Upper lobe of right lung (tissue), 1 donor: ENCODE results near the gene TNPO1. TPM values are rescaled to one million over a fixed set of nuclear protein-coding genes. Genes with fewer than 3 reads are reported as not detected.

Source experiments
- ATAC-seq: fragments of 200-7000 bp; cut with Tn5 transposase; one replicate; pipeline ENCODE4 v1.9.1; 2020; ENCODE audit warnings: mild to moderate bottlenecking, moderate library complexity
- DNase-seq: peaks from one replicate; pipeline ENCODE4 v3.0.0-alpha.2; 2020
- H3K27ac ChIP-seq: fragments of 200-600 bp; one replicate; pipeline ENCODE4 v1.8.0; 2022
- H3K27me3 ChIP-seq: fragments of 200-600 bp; one replicate; pipeline ENCODE4 v1.8.0; 2022; ENCODE audit warnings: mild to moderate bottlenecking
- H3K36me3 ChIP-seq: fragments of 200-600 bp; one replicate; pipeline ENCODE4 v1.8.0; 2022
- H3K4me1 ChIP-seq: fragments of 200-600 bp; one replicate; pipeline ENCODE4 v1.8.0; 2022
- H3K4me3 ChIP-seq: fragments of 200-600 bp; one replicate; pipeline ENCODE4 v1.8.0; 2022; ENCODE audit warnings: mild to moderate bottlenecking
- H3K9me3 ChIP-seq: fragments of 200-600 bp; one replicate; pipeline ENCODE4 v1.8.0; 2022
- intact Hi-C: fragments of 100-400 bp; cut with DNase I; formaldehyde crosslinking; loops from one replicate; pipeline ENCODE4 v1.11.0; 2022
- total RNA-seq: library from RNA; stranded (reverse); fragmentation: NEBNext Ultra II Directional; extraction: Animal tissue kit (Norgen Biotek cat#: 25700); gene quantifications from one replicate; pipeline ENCODE4 v1.2.1, GENCODE V29; 2021
- TF ChIP-seq, protein P1 (sequence below): fragments of 200-600 bp; IDR thresholded peaks from one replicate; pipeline ENCODE4 v1.8.0; 2022; ENCODE audit warnings: antibody characterized with exemption
- donor health status: DM: no; HTN: yes; CAD: no; lungs with severe emphysema.

The TNPO1 gene
- total RNA-seq, 1 donor from 2014 or later, result 106 TPM

DNA sequence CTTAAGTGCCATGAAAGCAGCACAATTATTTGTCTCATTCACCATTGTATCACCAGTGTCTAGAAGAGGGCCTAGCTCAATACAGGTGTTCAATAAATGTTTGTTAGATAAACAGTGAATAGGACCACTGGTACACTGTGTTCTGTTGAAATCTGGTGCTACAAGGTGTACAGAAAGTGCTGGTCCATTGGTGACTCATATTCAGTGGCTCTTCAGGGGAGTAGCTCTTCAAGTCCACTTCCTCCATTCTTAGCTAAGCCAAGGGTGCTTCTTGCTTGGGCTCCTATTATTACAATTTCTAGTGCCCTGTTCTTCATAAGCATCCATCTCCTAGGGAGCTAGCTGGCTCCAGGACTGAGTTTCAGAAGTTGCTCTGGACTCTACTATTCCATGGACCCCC lies 133.0 kb downstream of the TNPO1 start:
- TF ChIP-seq, protein P1, sequence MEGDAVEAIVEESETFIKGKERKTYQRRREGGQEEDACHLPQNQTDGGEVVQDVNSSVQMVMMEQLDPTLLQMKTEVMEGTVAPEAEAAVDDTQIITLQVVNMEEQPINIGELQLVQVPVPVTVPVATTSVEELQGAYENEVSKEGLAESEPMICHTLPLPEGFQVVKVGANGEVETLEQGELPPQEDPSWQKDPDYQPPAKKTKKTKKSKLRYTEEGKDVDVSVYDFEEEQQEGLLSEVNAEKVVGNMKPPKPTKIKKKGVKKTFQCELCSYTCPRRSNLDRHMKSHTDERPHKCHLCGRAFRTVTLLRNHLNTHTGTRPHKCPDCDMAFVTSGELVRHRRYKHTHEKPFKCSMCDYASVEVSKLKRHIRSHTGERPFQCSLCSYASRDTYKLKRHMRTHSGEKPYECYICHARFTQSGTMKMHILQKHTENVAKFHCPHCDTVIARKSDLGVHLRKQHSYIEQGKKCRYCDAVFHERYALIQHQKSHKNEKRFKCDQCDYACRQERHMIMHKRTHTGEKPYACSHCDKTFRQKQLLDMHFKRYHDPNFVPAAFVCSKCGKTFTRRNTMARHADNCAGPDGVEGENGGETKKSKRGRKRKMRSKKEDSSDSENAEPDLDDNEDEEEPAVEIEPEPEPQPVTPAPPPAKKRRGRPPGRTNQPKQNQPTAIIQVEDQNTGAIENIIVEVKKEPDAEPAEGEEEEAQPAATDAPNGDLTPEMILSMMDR, result no peak
- H3K4me3 ChIP-seq, result no peak overlapping the region
- H3K9me3 ChIP-seq, result no peaks in the 10 kb centered on the region
- no peaks in the 10 kb centered on the region for H3K36me3 ChIP-seq
- H3K27ac ChIP-seq, result peak overlapping the region; percentile 61
- peaks cover 14% of the 10 kb centered on the region for H3K4me1 ChIP-seq
- no peaks in the 10 kb centered on the region for H3K27me3 ChIP-seq
- intact Hi-C loops, result no loop called here
- DNase-seq (no peak), ATAC-seq (peak; percentile 91)

DNA sequence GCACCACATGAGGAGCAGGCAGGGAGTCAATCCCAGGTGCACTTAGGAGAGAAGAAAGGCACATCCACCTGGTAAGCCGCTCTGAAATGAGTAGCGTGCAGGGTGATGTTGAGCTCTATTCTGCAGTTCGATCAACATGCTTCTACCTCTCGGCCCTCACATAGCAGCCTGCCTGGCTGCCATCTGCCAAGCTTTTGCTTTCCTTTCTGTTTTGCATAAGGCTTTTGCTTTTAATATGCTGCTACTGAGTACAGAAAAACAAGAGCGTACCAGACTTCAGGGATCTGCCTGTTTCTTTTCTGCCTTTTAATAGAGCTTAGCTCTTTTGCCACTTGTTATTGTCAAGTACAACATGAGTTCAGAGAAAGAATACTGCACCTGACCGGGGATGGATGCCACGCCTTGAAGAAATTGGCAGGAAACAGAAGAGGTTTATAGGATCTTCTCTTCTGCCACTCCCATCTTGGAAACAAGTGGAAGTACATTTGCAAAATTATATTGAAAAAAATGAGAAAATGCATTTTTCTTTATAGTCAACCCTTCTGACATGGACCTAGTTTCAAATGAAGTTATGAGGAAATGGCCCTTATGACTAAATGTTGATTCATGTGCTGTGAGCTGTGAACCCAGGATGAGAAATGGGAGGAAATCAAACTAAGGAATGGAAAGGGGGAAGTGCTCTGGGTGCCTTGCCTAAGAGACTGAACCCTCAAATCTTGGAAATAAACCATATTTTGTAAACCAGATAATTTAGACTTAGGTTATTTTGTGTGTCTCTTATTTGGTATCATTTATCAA lies 135.4 kb downstream of the TNPO1 start:
- Histone ChIP-seq H3K9me3 (no peaks in the 10 kb centered on the region), H3K36me3 (no peaks in the 10 kb centered on the region), H3K4me1 (peaks cover 19% of the 10 kb centered on the region), H3K27ac (peak overlapping the region; percentile 72), H3K4me3 (no peak overlapping the region), H3K27me3 (no peaks in the 10 kb centered on the region)
- TF ChIP-seq, protein P1, result no peak
- DNase-seq (no peak), ATAC-seq (no peak)
- intact Hi-C loops, result no loop called here

DNA sequence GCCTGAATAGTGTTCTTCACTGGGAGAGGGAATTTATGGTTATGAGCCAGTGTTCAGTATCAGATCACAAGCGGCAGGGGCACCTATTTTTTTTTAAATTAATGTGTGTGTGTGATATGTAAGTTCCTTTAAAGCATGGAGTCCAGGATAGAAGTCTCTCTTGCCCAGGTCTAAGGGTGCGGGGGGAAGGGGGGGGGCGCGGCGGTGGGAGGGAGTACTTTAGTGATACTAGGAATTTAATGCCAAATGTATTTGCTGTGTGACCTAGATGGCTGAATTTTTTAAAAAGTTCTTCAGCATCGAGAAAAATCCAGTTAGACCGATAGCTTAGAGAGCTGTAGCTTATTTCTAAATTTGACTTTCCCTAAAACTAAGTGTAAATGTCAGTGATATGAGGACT lies 137.9 kb downstream of the TNPO1 start:
- peaks cover 31% of the 10 kb centered on the region for H3K4me1 ChIP-seq
- no peaks in the 10 kb centered on the region for H3K9me3 ChIP-seq
- DNase-seq (no peak), ATAC-seq (no peak)
- peak overlapping the region; percentile 97 for H3K27ac ChIP-seq
- peak overlapping the region; percentile 64 for H3K4me3 ChIP-seq
- H3K36me3 ChIP-seq, result no peaks in the 10 kb centered on the region
- intact Hi-C loops, result no loop called here
- H3K27me3 ChIP-seq, result no peaks in the 10 kb centered on the region
- TF ChIP-seq, protein P1, result no peak

DNA sequence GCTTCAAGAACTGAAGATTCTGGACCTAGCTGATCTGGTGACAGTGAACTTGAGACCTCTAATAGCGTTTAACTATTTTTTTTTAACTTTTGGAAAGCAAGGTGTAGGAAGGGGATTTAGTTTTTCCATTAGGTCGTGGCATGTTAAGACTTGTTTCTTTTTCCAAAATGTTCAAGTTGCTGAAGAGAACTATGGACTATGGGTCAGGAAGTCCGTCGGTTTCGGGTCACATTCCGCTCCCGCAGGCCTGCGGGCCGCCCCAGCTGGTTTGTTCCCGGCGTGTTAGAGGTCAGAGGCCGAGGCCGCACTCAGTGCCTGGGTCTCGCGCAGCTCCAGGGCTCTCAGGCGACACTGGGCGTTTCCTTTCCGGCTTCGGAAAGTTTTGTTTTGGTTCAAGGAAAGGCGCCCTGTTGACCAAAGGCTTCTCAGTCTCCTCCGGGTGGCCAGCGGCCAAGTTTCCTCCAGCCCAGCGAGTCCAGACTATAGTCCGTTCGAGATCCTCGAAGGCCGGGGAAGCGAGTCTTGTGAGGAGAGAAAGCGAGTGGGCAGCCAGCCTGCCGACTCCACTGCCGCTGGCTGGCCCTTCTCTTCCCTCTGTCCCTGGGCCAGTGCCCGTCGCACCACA lies 138.8 kb downstream of the TNPO1 start:
- intact Hi-C loops, result no loop called here
- peak; percentile 75 for ATAC-seq
- Histone ChIP-seq H3K27ac (peak overlapping the region; percentile 97), H3K4me3 (peak overlapping the region; percentile 64), H3K27me3 (no peaks in the 10 kb centered on the region), H3K4me1 (peaks cover 31% of the 10 kb centered on the region), H3K9me3 (no peaks in the 10 kb centered on the region), H3K36me3 (no peaks in the 10 kb centered on the region)
- DNase-seq, result peak; percentile 92
- TF ChIP-seq, protein P1, result no peak

DNA sequence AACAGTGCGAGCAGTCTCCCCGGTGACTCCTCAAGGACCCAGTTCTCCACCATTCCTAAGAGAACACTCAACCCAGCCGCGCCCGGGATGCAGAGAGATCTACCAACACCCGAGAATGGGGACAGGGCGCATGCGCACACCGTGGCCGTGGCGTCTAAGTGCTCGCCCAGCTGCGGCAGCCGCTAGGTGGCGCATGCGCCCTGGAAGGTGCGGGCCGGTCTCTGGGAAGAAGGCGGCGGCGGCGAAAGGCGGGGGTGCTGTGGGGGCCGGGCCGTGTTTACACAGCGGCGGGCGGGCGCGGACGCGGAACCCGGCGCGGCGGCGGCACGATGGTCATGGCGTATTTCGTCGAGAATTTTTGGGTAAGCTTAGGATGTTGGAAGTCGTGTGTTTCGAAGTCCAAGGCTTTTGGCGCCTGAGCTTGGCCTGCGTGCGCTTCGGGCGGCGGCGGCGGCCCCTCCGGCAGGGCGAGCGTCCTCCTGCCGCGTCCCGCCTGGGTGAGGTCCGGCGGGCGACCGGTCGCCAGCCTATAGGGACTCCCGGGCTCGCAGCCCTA lies 139.4 kb downstream of the TNPO1 start, which contains the start of gene FCHO2:
Gene FCHO2 (plus strand): TSS at position 274 of the 556 bp plus-strand sequence. CDS start 56 bp downstream, at position 330.
- TF ChIP-seq, protein P1, result peak; percentile 81
- H3K4me1 ChIP-seq, result peaks cover 31% of the 10 kb centered on the region
- intact Hi-C loops, result no loop called here
- H3K36me3 ChIP-seq, result no peaks in the 10 kb centered on the region
- no peaks in the 10 kb centered on the region for H3K9me3 ChIP-seq
- ATAC-seq (peak; percentile 95), DNase-seq (peak; percentile 100)
- peak within 1 kb of the TSS; percentile 97 for H3K27ac ChIP-seq
- no peaks in the 10 kb centered on the region for H3K27me3 ChIP-seq
- peak within 1 kb of the TSS; percentile 64 for H3K4me3 ChIP-seq
